Neuronal stem cell (in vitro differentiated cells): ENCODE measurements around the gene KLF3.

Source experiments
- DNase-seq: peaks from one replicate; pipeline ENCODE4 v3.0.0-alpha.2; 2013; ENCODE audit warnings: low spot score
- H2AFZ ChIP-seq: one replicate; pipeline ENCODE4 v1.6.1; 2013; ENCODE audit warnings: mild to moderate bottlenecking, low read length, inconsistent platforms
- H2AK5ac ChIP-seq: 2 replicates; pipeline ENCODE4 v1.6.1; 2013; ENCODE audit warnings: low read depth, mild to moderate bottlenecking, inconsistent platforms, low read length, moderate library complexity, mixed read lengths
- H2BK120ac ChIP-seq: 2 replicates; pipeline ENCODE4 v1.6.1; 2013; ENCODE audit warnings: low read depth, mild to moderate bottlenecking, inconsistent platforms, low read length, moderate library complexity, mixed read lengths
- H2BK12ac ChIP-seq: one replicate; pipeline ENCODE4 v1.6.1; 2013; ENCODE audit warnings: low read length, inconsistent platforms
- H2BK15ac ChIP-seq: 2 replicates; pipeline ENCODE4 v1.6.1; 2013; ENCODE audit warnings: mild to moderate bottlenecking, low read length, inconsistent platforms, mixed read lengths
- H2BK5ac ChIP-seq: one replicate; pipeline ENCODE4 v1.6.1; 2013; ENCODE audit warnings: inconsistent platforms, mild to moderate bottlenecking, low read length, moderate library complexity
- H3K14ac ChIP-seq: one replicate; pipeline ENCODE4 v1.6.1; 2013; ENCODE audit warnings: low read length, inconsistent platforms
- H3K18ac ChIP-seq: 2 replicates; pipeline ENCODE4 v1.6.1; 2013; ENCODE audit warnings: low read length, inconsistent platforms
- H3K23ac ChIP-seq: 2 replicates; pipeline ENCODE4 v1.6.1; 2013; ENCODE audit warnings: low read depth, mild to moderate bottlenecking, mixed read lengths, low read length, inconsistent platforms; ENCODE audit not compliant: poor library complexity
- H3K27ac ChIP-seq: replicated peaks from 3 replicates; pipeline ENCODE4 v1.5.1; 2013; ENCODE audit warnings: low read length, inconsistent platforms
- H3K27me3 ChIP-seq, 3 experiments: 2 replicates each; pipeline ENCODE4 v1.6.1; 2013; ENCODE audit warnings: low read length in 3 of 3, mild to moderate bottlenecking in 2 of 3, inconsistent platforms in 1 of 3, low read depth in 1 of 3, mixed read lengths in 1 of 3, moderate library complexity in 1 of 3; ENCODE audit not compliant: control insufficient read depth in 3 of 3, insufficient read depth in 3 of 3
- H3K36me3 ChIP-seq, 2 donors: replicated peaks in 1 of 2; 2 replicates each; pipeline ENCODE4 v1.6.1; 2013; ENCODE audit warnings: low read length in 2 of 2; ENCODE audit not compliant: control insufficient read depth in 2 of 2, insufficient read depth in 2 of 2
- H3K4ac ChIP-seq: 2 replicates; pipeline ENCODE4 v1.6.1; 2013; ENCODE audit warnings: inconsistent platforms, mild to moderate bottlenecking, low read length, moderate library complexity
- H3K4me1 ChIP-seq, 2 donors: 1 replicate in 1 of 2; 2 replicates in 1 of 2; pipeline ENCODE4 v1.6.1; 2013; ENCODE audit warnings: low read length in 2 of 2, low read depth in 1 of 2; ENCODE audit not compliant: control insufficient read depth in 2 of 2, insufficient read depth in 1 of 2
- H3K4me2 ChIP-seq: one replicate; pipeline ENCODE4 v1.6.1; 2013; ENCODE audit warnings: mild to moderate bottlenecking, low read length, inconsistent platforms; ENCODE audit not compliant: insufficient read depth, poor library complexity, severe bottlenecking
- H3K4me3 ChIP-seq, 2 donors: 2 replicates each; pipeline ENCODE4 v1.5.1; 2013; ENCODE audit warnings: low read length in 2 of 2, mild to moderate bottlenecking in 2 of 2, inconsistent platforms in 1 of 2, moderate library complexity in 1 of 2
- H3K79me1 ChIP-seq: one replicate; pipeline ENCODE4 v1.6.1; 2013; ENCODE audit warnings: low read depth, mild to moderate bottlenecking, inconsistent platforms, low read length, moderate library complexity
- H3K9ac ChIP-seq: one replicate; pipeline ENCODE4 v1.6.1; 2013; ENCODE audit warnings: mild to moderate bottlenecking, low read depth, low read length, inconsistent platforms; ENCODE audit not compliant: poor library complexity
- H3K9me3 ChIP-seq, 2 donors: replicated peaks in 1 of 2; 2 replicates each; pipeline versions ENCODE3 to v1.6.1; 2013; ENCODE audit warnings: low read length in 2 of 2, mild to moderate bottlenecking in 2 of 2, inconsistent platforms in 1 of 2, low read depth in 1 of 2, mixed read lengths in 1 of 2, moderate library complexity in 1 of 2; ENCODE audit not compliant: control insufficient read depth in 2 of 2, insufficient read depth in 1 of 2
- H4K8ac ChIP-seq: one replicate; pipeline ENCODE4 v1.6.1; 2013; ENCODE audit warnings: low read depth, mild to moderate bottlenecking, inconsistent platforms, low read length, moderate library complexity
- H4K91ac ChIP-seq: one replicate; pipeline ENCODE4 v1.6.1; 2013; ENCODE audit warnings: low read length, low read depth, mild to moderate bottlenecking, inconsistent platforms; ENCODE audit not compliant: poor library complexity
- WGBS, 2 donors: extraction: QIAGEN DNeasy Blood & Tissue Kit; methylation state at CpG; one replicate each; pipeline ENCODE4 v1.1.7; 2013; ENCODE audit warnings: missing lambda C conversion rate in 2 of 2, mixed read lengths in 1 of 2; ENCODE audit not compliant: insufficient read length in 2 of 2, insufficient replicate concordance in 1 of 2; ENCODE audit errors: extremely low coverage in 2 of 2; 5-methylcytosine and 5-hydroxymethylcytosine counted together

The KLF3 gene

DNA sequence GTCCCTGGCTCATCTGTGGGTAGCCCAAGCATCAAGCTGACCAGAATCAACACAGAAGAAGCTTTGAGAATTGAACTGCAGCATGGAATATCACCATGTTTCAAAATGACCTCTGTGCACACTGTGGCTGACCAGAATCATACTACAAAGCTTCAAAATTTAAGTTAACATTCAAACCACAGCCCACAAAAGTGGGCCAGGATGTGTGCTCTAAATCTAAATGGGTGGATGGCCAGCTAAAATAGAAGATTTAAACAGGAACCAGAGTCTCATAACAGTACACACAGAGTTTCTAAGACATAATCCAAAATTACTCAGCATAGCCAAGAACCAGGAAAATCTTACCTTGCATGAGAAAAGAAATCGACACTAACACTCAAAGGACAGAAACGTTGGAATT lies 46.1 kb downstream of the KLF3 start:
- Histone ChIP-seq H4K8ac (no peak overlapping the region), H2BK15ac (no peak overlapping the region)
- no peak for DNase-seq

DNA sequence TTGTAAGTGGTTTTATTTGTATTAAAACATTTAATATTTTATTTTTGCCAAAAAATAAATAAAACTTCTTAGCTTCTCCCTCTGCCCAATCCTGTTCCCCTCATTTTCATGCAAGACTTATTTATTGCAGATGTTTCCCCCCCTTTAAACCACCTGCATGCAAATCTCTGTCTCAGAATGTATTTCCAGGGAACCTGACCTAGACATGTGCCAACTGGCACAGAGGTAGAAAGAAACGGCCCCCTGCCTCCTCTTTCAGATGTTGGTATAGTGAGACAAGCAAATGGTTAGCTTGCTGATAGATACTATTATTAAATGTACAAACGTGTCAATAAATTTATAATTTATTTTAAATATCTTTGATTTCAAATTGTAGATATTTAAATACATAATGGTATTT lies 47.1 kb downstream of the KLF3 start:
- H2AK5ac ChIP-seq, result no peak overlapping the region
- DNase-seq, result no peak
- no peaks in the 10 kb centered on the region for H3K27me3 ChIP-seq
- no peaks in the 10 kb centered on the region for H3K36me3 ChIP-seq
- no peak overlapping the region for H3K9ac ChIP-seq
- H3K27ac ChIP-seq, result no peak overlapping the region
- no peaks in the 10 kb centered on the region for H3K9me3 ChIP-seq
- no peak overlapping the region for H2BK120ac ChIP-seq
- H4K91ac ChIP-seq, result no peak overlapping the region
- no peak overlapping the region for H3K18ac ChIP-seq
- no peak overlapping the region for H3K4me3 ChIP-seq
- H3K4me2 ChIP-seq, result no peak overlapping the region
- H2BK15ac ChIP-seq, result no peak overlapping the region
- H2BK12ac ChIP-seq, result no peak overlapping the region
- H4K8ac ChIP-seq, result no peak overlapping the region
- H2BK5ac ChIP-seq, result no peak overlapping the region
- no peak overlapping the region for H3K14ac ChIP-seq
- H3K4me1 ChIP-seq, result no peaks in the 10 kb centered on the region
- WGBS, 2 donors, result no CpG with 5 or more reads among the region's 2 CpGs
- H2AFZ ChIP-seq, result no peak overlapping the region
- H3K79me1 ChIP-seq, result no peaks in the 10 kb centered on the region
- no peak overlapping the region for H3K23ac ChIP-seq
- H3K4ac ChIP-seq, result no peak overlapping the region

More for the DNA sequence above, 46.1 kb downstream of the KLF3 start:
- no peak overlapping the region for H3K18ac ChIP-seq
- no peaks in the 10 kb centered on the region for H3K9me3 ChIP-seq
- H2AFZ ChIP-seq, result no peak overlapping the region
- H3K79me1 ChIP-seq, result no peaks in the 10 kb centered on the region
- no peak overlapping the region for H3K4me2 ChIP-seq
- H2BK120ac ChIP-seq, result no peak overlapping the region
- H3K4me3 ChIP-seq, result no peak overlapping the region
- no peaks in the 10 kb centered on the region for H3K27me3 ChIP-seq
- no peak overlapping the region for H2AK5ac ChIP-seq
- no CpG with 5 or more reads among the region's 2 CpGs for WGBS, 2 donors
- H2BK12ac ChIP-seq, result no peak overlapping the region
- H3K9ac ChIP-seq, result no peak overlapping the region
- H3K36me3 ChIP-seq, result no peaks in the 10 kb centered on the region
- no peak overlapping the region for H3K27ac ChIP-seq
- H4K91ac ChIP-seq, result no peak overlapping the region
- no peak overlapping the region for H3K23ac ChIP-seq
- H2BK5ac ChIP-seq, result no peak overlapping the region
- H3K14ac ChIP-seq, result no peak overlapping the region
- H3K4me1 ChIP-seq, result no peaks in the 10 kb centered on the region
- H3K4ac ChIP-seq, result no peak overlapping the region

DNA sequence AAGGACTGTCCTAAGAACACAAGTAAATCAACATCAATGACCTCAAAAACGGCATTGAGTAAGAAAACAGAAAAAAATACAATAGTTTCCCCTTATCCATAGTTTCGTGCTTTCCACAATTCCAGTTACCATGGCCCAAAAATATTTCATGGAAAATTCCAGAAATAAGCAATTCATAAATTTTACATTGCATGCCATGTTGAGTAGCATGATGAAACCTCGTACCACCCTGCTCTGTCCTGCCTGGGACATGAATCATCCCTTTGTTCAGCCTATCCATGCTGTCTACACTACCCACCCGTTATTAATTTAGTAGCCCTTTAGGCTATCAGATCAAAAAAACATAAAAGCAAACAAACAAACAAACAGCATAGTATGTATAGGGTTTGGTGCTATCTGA lies 51.1 kb downstream of the KLF3 start:
- Histone ChIP-seq H2BK5ac (no peak overlapping the region), H2BK120ac (no peak overlapping the region), H3K4me3 (no peak overlapping the region), H4K8ac (no peak overlapping the region), H3K36me3 (no peaks in the 10 kb centered on the region), H3K4ac (no peak overlapping the region), H3K27ac (no peak overlapping the region), H3K9ac (no peak overlapping the region), H3K14ac (no peak overlapping the region), H2BK12ac (no peak overlapping the region), H3K4me2 (no peak overlapping the region), H3K9me3 (no peaks in the 10 kb centered on the region), H2AFZ (no peak overlapping the region), H2BK15ac (no peak overlapping the region), H3K27me3 (no peaks in the 10 kb centered on the region), H3K23ac (no peak overlapping the region), H3K18ac (no peak overlapping the region), H4K91ac (no peak overlapping the region), H3K4me1 (no peaks in the 10 kb centered on the region), H3K79me1 (no peaks in the 10 kb centered on the region), H2AK5ac (no peak overlapping the region)
- DNase-seq, result no peak
- no CpG with 5 or more reads among the region's 4 CpGs for WGBS, 2 donors

DNA sequence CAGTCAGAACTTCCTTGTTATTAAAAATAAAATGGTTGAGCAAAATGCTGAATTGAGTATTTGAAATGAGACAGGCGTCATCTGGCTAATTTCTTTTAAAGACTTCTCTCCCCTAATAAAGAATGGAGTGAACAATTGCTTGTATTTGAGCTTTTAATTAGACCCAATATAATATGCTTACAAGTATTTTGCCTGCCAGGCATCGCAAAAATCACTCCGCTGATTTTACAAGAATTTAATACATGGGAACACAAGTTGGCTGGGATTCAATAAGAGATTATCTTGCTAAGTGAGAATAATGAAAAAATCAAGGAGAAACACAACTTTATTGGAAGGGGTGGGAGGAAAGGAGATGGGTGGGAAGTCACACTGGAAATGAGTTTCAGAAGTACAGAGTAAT lies 52.3 kb downstream of the KLF3 start:
- H3K27me3 ChIP-seq, result no peaks in the 10 kb centered on the region
- H2BK15ac ChIP-seq, result no peak overlapping the region
- no peak overlapping the region for H2BK12ac ChIP-seq
- no peak overlapping the region for H3K27ac ChIP-seq
- H2AFZ ChIP-seq, result no peak overlapping the region
- WGBS, 2 donors, result no CpG with 5 or more reads among the region's 3 CpGs
- H3K4me1 ChIP-seq, result no peaks in the 10 kb centered on the region
- H3K36me3 ChIP-seq, result no peaks in the 10 kb centered on the region
- no peak for DNase-seq
- no peak overlapping the region for H3K9ac ChIP-seq
- H3K79me1 ChIP-seq, result no peaks in the 10 kb centered on the region
- H3K4me2 ChIP-seq, result no peak overlapping the region
- no peak overlapping the region for H4K8ac ChIP-seq
- H3K18ac ChIP-seq, result no peak overlapping the region
- H3K23ac ChIP-seq, result no peak overlapping the region
- no peak overlapping the region for H2BK5ac ChIP-seq
- H2BK120ac ChIP-seq, result no peak overlapping the region
- no peak overlapping the region for H2AK5ac ChIP-seq
- H4K91ac ChIP-seq, result no peak overlapping the region
- H3K9me3 ChIP-seq, result no peaks in the 10 kb centered on the region
- H3K14ac ChIP-seq, result no peak overlapping the region
- H3K4ac ChIP-seq, result no peak overlapping the region
- no peak overlapping the region for H3K4me3 ChIP-seq
